CD4-positive, alpha-beta T cell (primary cell): Measurements from ENCODE around the gene CKMT1B. TPM values are rescaled to one million over a fixed set of nuclear protein-coding genes. Genes with fewer than 3 reads are reported as not detected.
"Not testable (repeated sequence)": the region's sequence is repeated elsewhere in the genome, so short reads cannot be mapped to it uniquely, and the experiment has no call there.

Experiments used
- ATAC-seq: fragments of 200-7000 bp; cut with Tn5 transposase; one replicate; pipeline ENCODE4 v1.10.0; 2022; ENCODE audit warnings: mild to moderate bottlenecking; ENCODE audit not compliant: poor library complexity
- CTCF ChIA-PET: fragments of 350-600 bp; sonication (Branson Sonifier 250); formaldehyde crosslinking; loops from one replicate; lab custom pipeline; 2021; ENCODE audit warnings: antibody characterized with exemption, inconsistent platforms; lab: Charles Lee
- POLR2A ChIA-PET: fragments of 350-600 bp; sonication (Branson Sonifier 250); formaldehyde crosslinking; loops from one replicate; lab custom pipeline; 2021; ENCODE audit warnings: antibody characterized with exemption, inconsistent platforms; lab: Charles Lee
- DNase-seq, 14 experiments: peaks; one replicate each; pipeline ENCODE4 v3.0.0-alpha.2; 2013 to 2020; ENCODE audit warnings: mixed read lengths in 2 of 14
- H3K27ac ChIP-seq, 2 donors: one replicate each; pipeline versions ENCODE4 v1.5.1 to v1.7.0; 2013; ENCODE audit warnings: low read length in 2 of 2, low read depth in 1 of 2, mild to moderate bottlenecking in 1 of 2
- H3K27me3 ChIP-seq, 2 experiments: 1 replicate in 1 of 2; 2 replicates in 1 of 2; pipeline versions ENCODE4 v1.6.1 to v1.7.0; 2013; ENCODE audit warnings: low read length in 2 of 2, control low read depth in 1 of 2, mild to moderate bottlenecking in 1 of 2, moderate library complexity in 1 of 2; ENCODE audit not compliant: insufficient read depth in 2 of 2, control insufficient read depth in 1 of 2
- H3K36me3 ChIP-seq: one replicate; pipeline ENCODE4 v1.6.1; 2013; ENCODE audit warnings: low read length, control low read depth; ENCODE audit not compliant: insufficient read depth
- H3K4me1 ChIP-seq: one replicate; pipeline ENCODE4 v1.6.1; 2013; ENCODE audit warnings: low read length, control low read depth; ENCODE audit not compliant: insufficient read depth
- H3K4me3 ChIP-seq: one replicate; pipeline ENCODE4 v1.5.1; 2013; ENCODE audit warnings: mild to moderate bottlenecking, low read length, moderate library complexity
- H3K9me3 ChIP-seq, 2 experiments: 1 replicate in 1 of 2; 2 replicates in 1 of 2; pipeline versions ENCODE4 v1.6.1 to v1.7.0; 2013; ENCODE audit warnings: low read length in 2 of 2, mild to moderate bottlenecking in 2 of 2, control low read depth in 1 of 2, moderate library complexity in 1 of 2; ENCODE audit not compliant: control insufficient read depth in 1 of 2, insufficient read depth in 1 of 2
- H3K27ac Mint-ChIP-seq: one replicate; pipeline ENCODE4 v1.8.0; 2020; ENCODE audit warnings: mixed read lengths
- H3K27me3 Mint-ChIP-seq: one replicate; pipeline ENCODE4 v1.8.0; 2021; ENCODE audit warnings: mixed read lengths
- H3K36me3 Mint-ChIP-seq: one replicate; pipeline ENCODE4 v1.8.0; 2021; ENCODE audit warnings: low read depth, mixed read lengths
- H3K4me1 Mint-ChIP-seq: one replicate; pipeline ENCODE4 v1.8.0; 2021; ENCODE audit warnings: low read depth, mixed read lengths
- H3K4me3 Mint-ChIP-seq: one replicate; pipeline ENCODE4 v1.8.0; 2020; ENCODE audit warnings: mild to moderate bottlenecking, mixed read lengths
- H3K9me3 Mint-ChIP-seq: one replicate; pipeline ENCODE4 v1.8.0; 2020; ENCODE audit warnings: mixed read lengths
- intact Hi-C, 2 experiments: fragments of 100-400 bp; cut with DNase I in 1 of 2; cut with micrococcal nuclease in 1 of 2; formaldehyde crosslinking; loops; one replicate each; pipeline versions ENCODE4 v1.15.1 to v1.9.0; 2023 to 2025; cut with DNase I, micrococcal nuclease
- polyA plus RNA-seq, 2 donors: library from polyadenylated mRNA; unstranded; fragments of 120-200 nt; gene quantifications; one replicate each; pipeline ENCODE4 v1.2.1, GENCODE V29; 2013
- total RNA-seq, 174 experiments: library from RNA in 2 of 174; stranded (reverse) in 2 of 174; gene quantifications; one replicate each; pipeline ENCODE4 v1.2.3 and lab custom pipeline; 2021 to 2026
- TF ChIP-seq, protein P1 (sequence below): fragments of 200-600 bp; IDR thresholded peaks from one replicate; pipeline ENCODE4 v1.8.0; 2022; ENCODE audit warnings: antibody characterized with exemption, mild to moderate bottlenecking

Gene CKMT1B
- total RNA-seq (not detected), total RNA-seq (lab: John Stamatoyannopoulos, UW) (0 to 0.18 (median 0) reads per million in 172 experiments)
- not detected for polyA plus RNA-seq (2013, experiment 1 of 2)
- 0.03 TPM for polyA plus RNA-seq (2013, experiment 2 of 2)

DNA sequence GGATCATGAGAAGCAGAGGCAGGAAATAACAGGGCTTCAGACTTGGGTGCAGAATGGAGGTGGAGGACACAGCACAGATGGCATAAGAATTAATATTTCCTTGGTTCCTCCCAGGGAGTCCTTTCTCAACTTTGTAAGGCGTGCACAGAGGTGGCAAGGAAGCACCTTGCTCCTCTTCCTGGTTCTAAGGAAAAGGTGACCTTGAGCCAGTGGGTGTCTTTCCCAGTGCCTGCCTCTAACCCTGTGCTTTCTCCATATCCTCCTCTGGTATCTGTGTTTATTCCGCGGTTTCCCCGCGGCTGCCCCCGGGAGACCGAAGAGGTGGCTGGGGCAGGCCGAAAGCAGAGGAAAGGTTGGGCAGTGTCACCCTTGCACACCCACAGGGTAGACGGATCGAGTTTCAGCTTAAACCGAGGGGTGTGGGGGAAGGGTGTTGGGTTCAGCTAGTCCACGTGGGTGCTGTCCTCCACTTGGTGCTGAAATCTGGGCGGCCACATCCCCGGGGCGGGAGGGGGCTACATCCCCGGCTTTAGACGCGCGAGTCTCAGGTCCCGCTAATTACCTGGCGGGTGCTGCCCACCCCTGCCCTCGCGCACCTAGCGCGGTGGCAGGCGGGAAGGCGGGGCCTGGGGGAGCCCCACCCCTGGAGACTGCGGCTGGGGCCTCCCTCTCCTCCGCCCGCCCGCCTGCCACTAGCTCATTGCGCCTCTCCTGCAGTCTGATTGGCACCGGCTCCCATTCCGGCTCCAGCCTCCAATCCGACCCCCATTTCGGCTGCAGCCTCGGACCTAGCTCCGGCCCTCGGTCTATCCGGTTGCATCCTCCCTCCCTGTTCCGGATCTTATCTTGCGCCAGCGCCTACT is at the start of gene CKMT1B:
Gene CKMT1B, plus strand, starts transcription at position 700 of the 863 bp plus-strand sequence. CDS start 192 bp downstream, outside the sequence.
- H3K27ac ChIP-seq, DNase-seq, CTCF ChIA-PET, H3K9me3 Mint-ChIP-seq, H3K4me3 Mint-ChIP-seq, H3K4me1 Mint-ChIP-seq, H3K4me3 ChIP-seq, H3K27ac Mint-ChIP-seq, H3K36me3 ChIP-seq, H3K9me3 ChIP-seq, intact Hi-C loops, H3K4me1 ChIP-seq, H3K27me3 ChIP-seq, POLR2A ChIA-PET, H3K36me3 Mint-ChIP-seq: not testable (repeated sequence)
- H3K27me3 Mint-ChIP-seq: peaks cover 15% of the 10 kb centered on the region
- ATAC-seq: peak; percentile 22

DNA sequence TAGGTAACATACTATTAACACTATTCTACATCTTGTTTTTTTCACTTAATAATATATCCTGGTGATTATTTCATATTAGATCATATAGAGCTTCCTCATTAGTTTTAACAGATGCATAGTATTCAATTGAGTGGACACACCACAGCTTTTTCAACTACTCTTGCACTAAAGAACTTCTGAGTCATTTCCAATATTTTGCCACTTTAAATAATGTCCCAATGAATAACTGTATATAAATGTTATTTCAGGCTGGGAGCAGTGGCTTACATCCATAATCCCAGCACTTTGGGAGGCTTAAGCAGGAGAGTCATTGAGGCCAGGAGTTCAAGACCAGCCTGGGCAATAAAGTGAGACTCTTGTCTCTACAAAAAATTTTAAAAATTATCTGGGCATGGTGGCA is 49.6 kb upstream of the CKMT1B start:
- Histone ChIP-seq H3K9me3 (no peaks in the 10 kb centered on the region), H3K27ac (no peak overlapping the region), H3K27me3 (no peaks in the 10 kb centered on the region), H3K36me3 (no peaks in the 10 kb centered on the region), H3K4me3 (no peak overlapping the region), H3K4me1 (no peaks in the 10 kb centered on the region)
- intact Hi-C loops: no loop called here
- DNase-seq: no peak
- TF ChIP-seq, protein P1, sequence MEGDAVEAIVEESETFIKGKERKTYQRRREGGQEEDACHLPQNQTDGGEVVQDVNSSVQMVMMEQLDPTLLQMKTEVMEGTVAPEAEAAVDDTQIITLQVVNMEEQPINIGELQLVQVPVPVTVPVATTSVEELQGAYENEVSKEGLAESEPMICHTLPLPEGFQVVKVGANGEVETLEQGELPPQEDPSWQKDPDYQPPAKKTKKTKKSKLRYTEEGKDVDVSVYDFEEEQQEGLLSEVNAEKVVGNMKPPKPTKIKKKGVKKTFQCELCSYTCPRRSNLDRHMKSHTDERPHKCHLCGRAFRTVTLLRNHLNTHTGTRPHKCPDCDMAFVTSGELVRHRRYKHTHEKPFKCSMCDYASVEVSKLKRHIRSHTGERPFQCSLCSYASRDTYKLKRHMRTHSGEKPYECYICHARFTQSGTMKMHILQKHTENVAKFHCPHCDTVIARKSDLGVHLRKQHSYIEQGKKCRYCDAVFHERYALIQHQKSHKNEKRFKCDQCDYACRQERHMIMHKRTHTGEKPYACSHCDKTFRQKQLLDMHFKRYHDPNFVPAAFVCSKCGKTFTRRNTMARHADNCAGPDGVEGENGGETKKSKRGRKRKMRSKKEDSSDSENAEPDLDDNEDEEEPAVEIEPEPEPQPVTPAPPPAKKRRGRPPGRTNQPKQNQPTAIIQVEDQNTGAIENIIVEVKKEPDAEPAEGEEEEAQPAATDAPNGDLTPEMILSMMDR: no peak
- no peak for ATAC-seq
- Mint-ChIP-seq H3K36me3 (peaks cover 16% of the 10 kb centered on the region), H3K4me1 (no peaks in the 10 kb centered on the region), H3K27me3 (no peaks in the 10 kb centered on the region), H3K27ac (no peak overlapping the region), H3K9me3 (no peaks in the 10 kb centered on the region), H3K4me3 (no peak overlapping the region)
- ChIA-PET CTCF (no interaction called here), POLR2A (no interaction called here)

DNA sequence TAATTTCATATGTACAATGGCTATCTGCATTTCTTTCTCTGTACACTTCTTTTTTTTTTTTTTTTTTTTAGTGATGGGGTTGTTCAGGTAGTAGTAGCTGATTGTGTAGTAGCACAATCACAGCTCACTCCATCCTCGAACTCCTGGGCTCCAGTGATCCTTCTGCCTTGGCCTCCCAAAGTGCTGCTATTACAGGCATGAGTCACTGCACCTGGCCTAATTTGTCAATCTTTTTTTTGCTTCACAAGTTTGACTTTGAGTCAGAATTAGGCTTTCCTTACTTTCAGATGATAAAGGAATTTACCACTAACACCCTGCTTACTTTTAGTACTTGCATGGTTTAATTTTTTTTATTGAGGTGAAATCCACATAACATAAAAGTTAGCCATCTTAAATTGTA is 48.4 kb upstream of the CKMT1B start:
- Mint-ChIP-seq H3K36me3 (peaks cover 17% of the 10 kb centered on the region), H3K4me1 (no peaks in the 10 kb centered on the region), H3K9me3 (no peaks in the 10 kb centered on the region), H3K4me3 (no peak overlapping the region), H3K27me3 (no peaks in the 10 kb centered on the region), H3K27ac (no peak overlapping the region)
- DNase-seq (no peak), ATAC-seq (no peak)
- POLR2A ChIA-PET: no interaction called here
- H3K27ac ChIP-seq: no peak overlapping the region
- TF ChIP-seq, protein P1: no peak
- no peaks in the 10 kb centered on the region for H3K36me3 ChIP-seq
- no peaks in the 10 kb centered on the region for H3K9me3 ChIP-seq
- no peak overlapping the region for H3K4me3 ChIP-seq
- CTCF ChIA-PET: no interaction called here
- no peaks in the 10 kb centered on the region for H3K4me1 ChIP-seq
- intact Hi-C loops: no loop called here
- H3K27me3 ChIP-seq: no peaks in the 10 kb centered on the region
